KG1 (cell line): ENCODE data around the gene ZIC3.
"Not testable (repeated sequence)": the region's sequence is repeated elsewhere in the genome, so short reads cannot be mapped to it uniquely, and the experiment has no call there.

Source experiments
- DNase-seq: peaks from one replicate; lab custom pipeline; 2025; lab: John Stamatoyannopoulos, UW

Gene ZIC3

GRCh38 chrX:137565921-137566745, at the start of gene ZIC3:
Gene ZIC3 (plus strand): TSS chrX:137566127. CDS start chrX:137566692, 565 bp downstream.
- no peak for DNase-seq

- no peak for DNase-seq
Measured at GRCh38 chrX:137519459-137519858, 46.5 kb upstream of the ZIC3 start.

GRCh38 chrX:137545711-137546651, 19.9 kb upstream of the ZIC3 start:
- no peak for DNase-seq

GRCh38 chrX:137547291-137547690, 18.6 kb upstream of the ZIC3 start:
- DNase-seq, result no peak

- DNase-seq, result no peak
Measured at GRCh38 chrX:137548261-137548660, 17.7 kb upstream of the ZIC3 start.

GRCh38 chrX:137549073-137549472, 16.9 kb upstream of the ZIC3 start:
- no peak for DNase-seq

- DNase-seq, result no peak
Measured at GRCh38 chrX:137549851-137550664, 15.9 kb upstream of the ZIC3 start.

- no peak for DNase-seq
Measured at GRCh38 chrX:137550665-137551261, 15.2 kb upstream of the ZIC3 start.

- DNase-seq, result not testable (repeated sequence)
Measured at GRCh38 chrX:137552098-137552497, 13.8 kb upstream of the ZIC3 start.

- DNase-seq, result no peak
Measured at GRCh38 chrX:137562096-137562495, 3.8 kb upstream of the ZIC3 start.

GRCh38 chrX:137563681-137564651, 2.0 kb upstream of the ZIC3 start:
- no peak for DNase-seq

- no peak for DNase-seq
Measured at GRCh38 chrX:137565318-137565904, 516 bp upstream of the ZIC3 start.

GRCh38 chrX:137566746-137567679, 1.1 kb downstream of the ZIC3 start:
- DNase-seq, result no peak

GRCh38 chrX:137567682-137568232, 1.8 kb downstream of the ZIC3 start:
- no peak for DNase-seq

GRCh38 chrX:137568741-137569469, 3.0 kb downstream of the ZIC3 start:
- DNase-seq, result no peak

GRCh38 chrX:137569470-137569891, 3.6 kb downstream of the ZIC3 start:
- DNase-seq, result no peak

GRCh38 chrX:137573324-137574101, 7.6 kb downstream of the ZIC3 start:
- no peak for DNase-seq
